ENCODE results near the gene ASL.

- TF ChIP-seq CTCF (IDR thresholded peaks at IDR 0.05) (no peak), POLR2A (IDR thresholded peaks at IDR 0.05) (no peak), EP300 (IDR thresholded peaks at IDR 0.05) (no peak)
Measured at GRCh38 chr7:66123175-66123528, 47.5 kb downstream of the ASL start.
